Hepatocyte (in vitro differentiated cells): Measurements from ENCODE around the gene ALDH1L1. TPM values are rescaled to one million over a fixed set of nuclear protein-coding genes. Genes with fewer than 3 reads are reported as not detected.

ENCODE experiments used
- DNase-seq: peaks from one replicate; pipeline ENCODE4 v3.0.0-alpha.2; 2016; ENCODE audit warnings: low spot score
- H2AFZ ChIP-seq: fragments of 200-600 bp; sonication (generic); 2 replicates; pipeline ENCODE4 v1.6.0; 2016; ENCODE audit warnings: antibody characterized with exemption, mild to moderate bottlenecking
- H3K27ac ChIP-seq: fragments of 200-600 bp; sonication (generic); 2 replicates; pipeline ENCODE4 v1.5.1; 2016; ENCODE audit warnings: mild to moderate bottlenecking
- H3K27me3 ChIP-seq: fragments of 200-600 bp; sonication (generic); 2 replicates; pipeline ENCODE4 v1.6.1; 2016
- H3K36me3 ChIP-seq: fragments of 200-600 bp; sonication (generic); replicated peaks from 2 replicates; pipeline ENCODE4 v1.5.1; 2016; ENCODE audit warnings: low read depth; ENCODE audit not compliant: insufficient read depth
- H3K4me1 ChIP-seq: fragments of 200-600 bp; sonication (generic); 2 replicates; pipeline ENCODE4 v1.5.1; 2016; ENCODE audit warnings: mild to moderate bottlenecking, moderate library complexity; ENCODE audit not compliant: insufficient read depth
- H3K4me2 ChIP-seq: fragments of 200-600 bp; sonication (generic); 2 replicates; pipeline ENCODE4 v1.6.0; 2016
- H3K4me3 ChIP-seq: fragments of 200-600 bp; sonication (generic); 2 replicates; pipeline ENCODE4 v1.5.1; 2016; ENCODE audit warnings: mild to moderate bottlenecking
- H3K79me2 ChIP-seq: fragments of 200-600 bp; sonication (generic); 2 replicates; pipeline ENCODE4 v1.6.0; 2017; ENCODE audit warnings: mild to moderate bottlenecking
- H3K9me2 ChIP-seq: fragments of 200-600 bp; sonication (generic); replicated peaks from 2 replicates; pipeline ENCODE4 v1.6.0; 2017; ENCODE audit warnings: mild to moderate bottlenecking; ENCODE audit not compliant: insufficient read depth
- H3K9me3 ChIP-seq: fragments of 200-600 bp; sonication (generic); 2 replicates; pipeline ENCODE4 v1.5.1; 2016; ENCODE audit warnings: low read depth, mild to moderate bottlenecking
- H4K20me1 ChIP-seq: fragments of 200-600 bp; sonication (generic); 2 replicates; pipeline ENCODE4 v1.6.0; 2016; ENCODE audit warnings: mild to moderate bottlenecking; ENCODE audit not compliant: insufficient read depth, poor library complexity, severe bottlenecking
- CTCF ChIP-seq: fragments of 200-600 bp; sonication (generic); IDR thresholded peaks from 2 replicates; pipeline ENCODE4 v1.5.1; 2016; ENCODE audit warnings: antibody characterized with exemption, mild to moderate bottlenecking; ENCODE audit not compliant: poor library complexity
- EZH2 ChIP-seq: fragments of 200-600 bp; sonication (generic); IDR thresholded peaks from 2 replicates; pipeline ENCODE4 v1.6.1; 2016; ENCODE audit warnings: antibody characterized with exemption, mild to moderate bottlenecking, borderline replicate concordance
- EZH2phosphoT487 ChIP-seq: fragments of 200-600 bp; sonication (generic); IDR thresholded peaks from one replicate; pipeline ENCODE4 v1.6.1; 2018; ENCODE audit warnings: antibody characterized with exemption, mild to moderate bottlenecking, low read depth, moderate library complexity; ENCODE audit not compliant: unreplicated experiment, severe bottlenecking
- WGBS: methylation state at CpG from one replicate; pipeline ENCODE4 v1.1.6; 2016; ENCODE audit warnings: low lambda C conversion rate; ENCODE audit errors: missing lambda C conversion rate; 5-methylcytosine and 5-hydroxymethylcytosine counted together
- polyA plus RNA-seq: library from polyadenylated mRNA; unstranded; fragments of >200 nt; fragmentation: Nextera tagmentation; extraction: Ambion mirVana; gene quantifications from 2 replicates; pipeline ENCODE4 v1.2.1, GENCODE V29; 2016
- total RNA-seq: library from RNA; depleted of rRNA; stranded (reverse); fragments of >200 nt; gene quantifications from 2 replicates; pipeline ENCODE4 v1.2.3, GENCODE V29; 2014

Gene ALDH1L1
- total and polyA plus RNA-seq, 2 experiments from 2014 or later = 15.9 to 22.6 TPM

GRCh38 chr3:126134219-126134975 lies 46.0 kb downstream of the ALDH1L1 start:
- no peak for TF ChIP-seq EZH2phosphoT487
- peak; percentile 85 for TF ChIP-seq CTCF
- no peak for TF ChIP-seq EZH2
- Histone ChIP-seq H2AFZ (no peak overlapping the region), H4K20me1 (no peaks in the 10 kb centered on the region), H3K27ac (no peak overlapping the region), H3K4me2 (no peak overlapping the region), H3K36me3 (no peaks in the 10 kb centered on the region), H3K4me3 (no peak overlapping the region), H3K4me1 (no peaks in the 10 kb centered on the region), H3K9me2 (no peaks in the 10 kb centered on the region), H3K27me3 (no peaks in the 10 kb centered on the region), H3K79me2 (no peaks in the 10 kb centered on the region), H3K9me3 (no peaks in the 10 kb centered on the region)
- peak; percentile 82 for DNase-seq
- 49% methylated on average over 23 of the region's 23 CpGs for WGBS

GRCh38 chr3:126133606-126134005 lies 46.8 kb downstream of the ALDH1L1 start:
- Histone ChIP-seq H3K4me3 (no peak overlapping the region), H2AFZ (no peak overlapping the region), H3K4me1 (no peaks in the 10 kb centered on the region), H3K36me3 (no peaks in the 10 kb centered on the region), H3K27ac (no peak overlapping the region), H3K27me3 (no peaks in the 10 kb centered on the region), H3K79me2 (no peaks in the 10 kb centered on the region), H3K4me2 (no peak overlapping the region), H3K9me3 (no peaks in the 10 kb centered on the region), H4K20me1 (no peaks in the 10 kb centered on the region), H3K9me2 (no peaks in the 10 kb centered on the region)
- no peak for DNase-seq
- WGBS = 77% methylated on average over 6 of the region's 6 CpGs
- TF ChIP-seq CTCF (no peak), EZH2 (no peak), EZH2phosphoT487 (no peak)

- DNase-seq = no peak
These were observed 47.5 kb downstream of the ALDH1L1 start for GRCh38 chr3:126132751-126133511.

More at GRCh38 chr3:126132751-126133511, 47.5 kb downstream of the ALDH1L1 start:
- TF ChIP-seq CTCF = peak; percentile 42
- no peak for TF ChIP-seq EZH2
- H4K20me1 ChIP-seq = no peaks in the 10 kb centered on the region
- WGBS = 45% methylated on average over 14 of the region's 14 CpGs
- no peaks in the 10 kb centered on the region for H3K4me1 ChIP-seq
- H3K27me3 ChIP-seq = no peaks in the 10 kb centered on the region
- no peak overlapping the region for H3K4me2 ChIP-seq
- no peak overlapping the region for H2AFZ ChIP-seq
- no peak overlapping the region for H3K27ac ChIP-seq
- H3K9me2 ChIP-seq = no peaks in the 10 kb centered on the region
- H3K36me3 ChIP-seq = no peaks in the 10 kb centered on the region
- no peak overlapping the region for H3K4me3 ChIP-seq
- H3K79me2 ChIP-seq = no peaks in the 10 kb centered on the region
- H3K9me3 ChIP-seq = no peaks in the 10 kb centered on the region
